Tibial artery (tissue), 4 donors: ENCODE measurements around the gene CYTH1.

Experiments
- DNase-seq, 2 donors: peaks; one replicate each; pipeline ENCODE4 v3.0.0-alpha.2; 2019
- H3K27ac ChIP-seq, 2 donors: fragments of 200-600 bp; sonication (generic) in 1 of 2; 1 replicate in 1 of 2; 2 replicates in 1 of 2; pipeline ENCODE4 v1.5.1; 2018 to 2019; ENCODE audit warnings: mild to moderate bottlenecking in 1 of 2
- H3K27me3 ChIP-seq, 2 donors: fragments of 200-600 bp; sonication (generic) in 1 of 2; one replicate each; pipeline versions ENCODE4 v1.5.1 to v1.6.0; 2016 to 2019
- H3K36me3 ChIP-seq, 3 donors: fragments of 200-600 bp; sonication (generic) in 2 of 3; one replicate each; pipeline ENCODE4 v1.5.1; 2016 to 2019; ENCODE audit warnings: mild to moderate bottlenecking in 2 of 3
- H3K4me1 ChIP-seq, 4 donors: fragments of 200-600 bp; sonication (generic) in 2 of 4; 1 replicate in 3 of 4; 2 replicates in 1 of 4; pipeline ENCODE4 v1.5.1; 2016 to 2019
- H3K4me3 ChIP-seq, 2 donors: fragments of 200-600 bp; sonication (generic) in 1 of 2; 1 replicate in 1 of 2; 2 replicates in 1 of 2; pipeline ENCODE4 v1.5.1; 2018 to 2019; ENCODE audit warnings: mild to moderate bottlenecking in 2 of 2
- H3K9me3 ChIP-seq, 3 donors: fragments of 200-600 bp; sonication (generic) in 1 of 3; one replicate each; pipeline ENCODE4 v1.5.1; 2016 to 2019
- CTCF ChIP-seq, 2 experiments: fragments of 200-600 bp in 1 of 2; fragments of 450-650 bp in 1 of 2; IDR thresholded peaks; one replicate each; pipeline ENCODE4 v1.5.1; 2017 to 2019; ENCODE audit warnings: antibody characterized with exemption in 2 of 2, mild to moderate bottlenecking in 1 of 2, moderate library complexity in 1 of 2
- intact Hi-C: fragments of 100-400 bp; cut with DNase I; formaldehyde crosslinking; loops from one replicate; pipeline ENCODE4 v1.15.0; 2023; ENCODE audit warnings: low total_unique reads

CYTH1 gene

GRCh38 chr17:78642707-78643106 lies 139.4 kb downstream of the CYTH1 start:
- no peaks in the 10 kb centered on the region for H3K36me3 ChIP-seq
- TF ChIP-seq CTCF (IDR thresholded peaks at IDR 0.05) = no peak
- no peak overlapping the region for H3K4me3 ChIP-seq
- H3K9me3 ChIP-seq = no peaks in the 10 kb centered on the region
- H3K4me1 ChIP-seq = peaks cover 0 to 10% (median 0%) of the 10 kb centered on the region in 4 donors
- H3K27me3 ChIP-seq = peaks cover 0 to 4% of the 10 kb centered on the region in 2 donors
- DNase-seq = no peak
- intact Hi-C loops = no loop called here
- H3K27ac ChIP-seq = no peak overlapping the region

GRCh38 chr17:78641666-78642065 lies 140.4 kb downstream of the CYTH1 start:
- Histone ChIP-seq H3K4me1 (peaks cover 0 to 10% (median 0%) of the 10 kb centered on the region in 4 donors), H3K27ac (no peak overlapping the region), H3K27me3 (peaks cover 0 to 4% of the 10 kb centered on the region in 2 donors), H3K9me3 (no peaks in the 10 kb centered on the region), H3K36me3 (no peaks in the 10 kb centered on the region), H3K4me3 (no peak overlapping the region)
- no peak for TF ChIP-seq CTCF (IDR thresholded peaks at IDR 0.05)
- no peak for DNase-seq
- intact Hi-C loops = no loop called here

- Histone ChIP-seq H3K36me3 (no peaks in the 10 kb centered on the region), H3K9me3 (no peaks in the 10 kb centered on the region), H3K27me3 (peaks cover 0 to 4% of the 10 kb centered on the region in 2 donors), H3K27ac (no peak overlapping the region), H3K4me3 (no peak overlapping the region), H3K4me1 (peaks cover 0 to 10% (median 0%) of the 10 kb centered on the region in 4 donors)
- no peak for TF ChIP-seq CTCF (IDR thresholded peaks at IDR 0.05)
- no peak for DNase-seq
- intact Hi-C loops = no loop called here
Observed at GRCh38 chr17:78641243-78641642, 140.8 kb downstream of the CYTH1 start.

- Histone ChIP-seq H3K36me3 (no peaks in the 10 kb centered on the region), H3K9me3 (no peaks in the 10 kb centered on the region), H3K4me1 (peaks cover 0 to 10% (median 0%) of the 10 kb centered on the region in 4 donors), H3K27me3 (no peaks in the 10 kb centered on the region), H3K4me3 (no peak overlapping the region), H3K27ac (no peak overlapping the region)
- intact Hi-C loops = no loop called here
- TF ChIP-seq CTCF (IDR thresholded peaks at IDR 0.05) = no peak
- DNase-seq = no peak
Observed at GRCh38 chr17:78640700-78641099, 141.4 kb downstream of the CYTH1 start.

GRCh38 chr17:78637643-78638420 lies 144.2 kb downstream of the CYTH1 start:
- DNase-seq = no peak
- Histone ChIP-seq H3K4me1 (peaks cover 0 to 10% (median 0%) of the 10 kb centered on the region in 4 donors), H3K27me3 (no peaks in the 10 kb centered on the region), H3K9me3 (no peaks in the 10 kb centered on the region), H3K27ac (no peak overlapping the region), H3K4me3 (no peak overlapping the region), H3K36me3 (no peaks in the 10 kb centered on the region)
- TF ChIP-seq CTCF (IDR thresholded peaks at IDR 0.05) = no peak
- intact Hi-C loops = no loop called here
